MCF 10A (cell line): ENCODE measurements around the gene TAPBP. TPM values are rescaled to one million over a fixed set of nuclear protein-coding genes. Genes with fewer than 3 reads are reported as not detected.

Experiments used
- BruUV-seq: library from RNA; stranded (reverse); fragments of 400-500 nt; replicated peaks from 2 replicates; lab custom pipeline; 2021; lab: Mats Ljungman, UMichigan
- CTCF ChIA-PET: fragments of 300-600 bp; sonication (Branson Sonifier 250); formaldehyde crosslinking; extraction: SDS; loops from one replicate; lab custom pipeline; 2021; ENCODE audit warnings: antibody characterized with exemption, inconsistent platforms; lab: Yijun Ruan, JAX
- POLR2A ChIA-PET: fragments of 300-600, 350-650 bp; sonication (Branson Sonifier 250); formaldehyde crosslinking; extraction: SDS; loops from one replicate; lab custom pipeline; 2020; ENCODE audit warnings: antibody characterized with exemption, inconsistent platforms; lab: Yijun Ruan, JAX
- DNase-seq: peaks from one replicate; pipeline ENCODE4 v3.0.0-alpha.2; 2018; ENCODE audit not compliant: unreplicated experiment
- H3K27ac Mint-ChIP-seq: one replicate; pipeline ENCODE4 v1.8.0; 2022; ENCODE audit warnings: mild to moderate bottlenecking, low read depth, mixed read lengths; ENCODE audit not compliant: unreplicated experiment
- H3K27me3 Mint-ChIP-seq: one replicate; pipeline ENCODE4 v1.8.0; 2022; ENCODE audit warnings: mixed read lengths; ENCODE audit not compliant: insufficient read depth, unreplicated experiment
- H3K36me3 Mint-ChIP-seq: one replicate; pipeline ENCODE4 v1.8.0; 2022; ENCODE audit warnings: mild to moderate bottlenecking, moderate library complexity, mixed read lengths; ENCODE audit not compliant: insufficient read depth, unreplicated experiment
- H3K4me1 Mint-ChIP-seq: one replicate; pipeline ENCODE4 v1.8.0; 2022; ENCODE audit warnings: mixed read lengths; ENCODE audit not compliant: insufficient read depth, unreplicated experiment
- H3K4me3 Mint-ChIP-seq: one replicate; pipeline ENCODE4 v1.8.0; 2022; ENCODE audit warnings: mild to moderate bottlenecking, moderate library complexity, mixed read lengths; ENCODE audit not compliant: unreplicated experiment
- H3K9me3 Mint-ChIP-seq: one replicate; pipeline ENCODE4 v1.8.0; 2022; ENCODE audit warnings: mixed read lengths; ENCODE audit not compliant: unreplicated experiment
- CTCF ChIP-seq: fragments of 200-600 bp; IDR thresholded peaks from one replicate; pipeline ENCODE4 v1.8.0; 2022; ENCODE audit warnings: antibody characterized with exemption, mild to moderate bottlenecking; ENCODE audit not compliant: unreplicated experiment
- intact Hi-C: fragments of 100-400 bp; cut with micrococcal nuclease; formaldehyde crosslinking; loops from 2 replicates; pipeline ENCODE4 v1.14.1; 2022
- total RNA-seq: library from RNA; stranded (reverse); gene quantifications from 2 replicates; pipeline ENCODE4 v1.2.3, GENCODE V29; 2022

Gene TAPBP
- total RNA-seq, 1 experiment from 2014 or later: 84.9 TPM

- CTCF ChIA-PET: interaction anchor here (0.6 to 2.5 kb wide), 10 partner anchors 9 to 472 kb away, joined by 3 to 10 read pairs (median 3); no protein-coding TSS in a partner anchor
- Mint-ChIP-seq H3K27ac (peak within 1 kb of the TSS; percentile 80), H3K4me3 (peak within 1 kb of the TSS; percentile 81), H3K27me3 (no peaks in the 10 kb centered on the region), H3K36me3 (peaks cover 76% of the 10 kb centered on the region), H3K9me3 (no peaks in the 10 kb centered on the region), H3K4me1 (peaks cover 66% of the 10 kb centered on the region)
- TF ChIP-seq CTCF: no peak
- no TSS peak for BruUV-seq
- POLR2A ChIA-PET: interaction anchor here (0.6 to 3.0 kb wide), 25 partner anchors 9 to 347 kb away, joined by 3 to 30 read pairs (median 4); partner anchors contain the start of genes B3GALT4, CUTA, PFDN6 and RGL2
- DNase-seq: peak; percentile 100
- intact Hi-C loops: no loop called here
These were observed 4.0 kb upstream of the TAPBP start, which contains the start of gene ZBTB22 for GRCh38 chr6:33317669-33318425. Gene ZBTB22, minus strand, starts transcription at chr6:33317744. Its CDS starts 828 bp downstream, at chr6:33316916.

GRCh38 chr6:33317419-33317668 lies 3.5 kb upstream of the TAPBP start:
- BruUV-seq: no TSS peak
- no peaks in the 10 kb centered on the region for H3K9me3 Mint-ChIP-seq
- peak overlapping the region; percentile 81 for H3K4me3 Mint-ChIP-seq
- no peaks in the 10 kb centered on the region for H3K27me3 Mint-ChIP-seq
- no peak for DNase-seq
- H3K27ac Mint-ChIP-seq: peak overlapping the region; percentile 80
- intact Hi-C loops: no loop called here
- ChIA-PET CTCF (interaction anchor here (0.5 to 2.5 kb wide), 3 partner anchors 28 to 79 kb away, joined by 3 to 10 read pairs (median 4); no protein-coding TSS in a partner anchor), POLR2A (interaction anchor here (0.8 to 3.0 kb wide), 16 partner anchors 9 to 109 kb away, joined by 3 to 30 read pairs (median 6); partner anchors contain the start of genes B3GALT4, CUTA, PFDN6 and RGL2)
- H3K4me1 Mint-ChIP-seq: peaks cover 63% of the 10 kb centered on the region
- TF ChIP-seq CTCF: no peak
- peaks cover 78% of the 10 kb centered on the region for H3K36me3 Mint-ChIP-seq

GRCh38 chr6:33316603-33317418 lies 2.9 kb upstream of the TAPBP start:
- no peak for DNase-seq
- no peak for TF ChIP-seq CTCF
- peaks cover 79% of the 10 kb centered on the region for H3K36me3 Mint-ChIP-seq
- no TSS peak for BruUV-seq
- peak overlapping the region; percentile 81 for H3K4me3 Mint-ChIP-seq
- H3K4me1 Mint-ChIP-seq: peaks cover 62% of the 10 kb centered on the region
- peak overlapping the region; percentile 80 for H3K27ac Mint-ChIP-seq
- H3K9me3 Mint-ChIP-seq: no peaks in the 10 kb centered on the region
- intact Hi-C loops: no loop called here
- ChIA-PET POLR2A (interaction anchor here (0.7 to 3.0 kb wide), 8 partner anchors 18 to 78 kb away, joined by 3 to 30 read pairs (median 6); partner anchors contain the start of genes PFDN6, RGL2 and WDR46), CTCF (interaction anchor here (0.5 kb wide), 1 partner anchor 79 kb away, joined by 3 read pairs; no protein-coding TSS in a partner anchor)
- H3K27me3 Mint-ChIP-seq: no peaks in the 10 kb centered on the region
